GM21576 (cell line): Measurements from ENCODE around the gene EMP2.
A peak's percentile ranks its signal among the peaks of the same experiment; 100 is the strongest.
"Not testable (repeated sequence)": the region's sequence is repeated elsewhere in the genome, so short reads cannot be mapped to it uniquely, and the experiment has no call there.

Source experiments
- ATAC-seq: cut with Tn5 transposase; IDR thresholded peaks from one replicate; pipeline ENCODE4 v1.9.1; 2021; ENCODE audit warnings: mild to moderate bottlenecking, moderate library complexity; ENCODE audit not compliant: unreplicated experiment

Gene EMP2

GRCh38 chr16:10554569-10554968, 25.8 kb downstream of the EMP2 start:
- no peak for ATAC-seq

- ATAC-seq = peak; percentile 79
Observed at GRCh38 chr16:10552998-10553491, 27.4 kb downstream of the EMP2 start.

- no peak for ATAC-seq
Observed at GRCh38 chr16:10552281-10552680, 28.1 kb downstream of the EMP2 start.

GRCh38 chr16:10551881-10552280, 28.5 kb downstream of the EMP2 start:
- no peak for ATAC-seq

- no peak for ATAC-seq
Observed at GRCh38 chr16:10548404-10548803, 32.0 kb downstream of the EMP2 start.

GRCh38 chr16:10547708-10548107, 32.7 kb downstream of the EMP2 start:
- ATAC-seq = no peak

GRCh38 chr16:10543231-10543977, 37.0 kb downstream of the EMP2 start:
- no peak for ATAC-seq

GRCh38 chr16:10541366-10541765, 39.0 kb downstream of the EMP2 start:
- no peak for ATAC-seq

- no peak for ATAC-seq
Observed at GRCh38 chr16:10539793-10540192, 40.6 kb downstream of the EMP2 start.

- ATAC-seq = no peak
Observed at GRCh38 chr16:10539236-10539635, 41.2 kb downstream of the EMP2 start.

- ATAC-seq = no peak
Observed at GRCh38 chr16:10538583-10538982, 41.8 kb downstream of the EMP2 start.

GRCh38 chr16:10537946-10538345, 42.5 kb downstream of the EMP2 start:
- ATAC-seq = no peak

- no peak for ATAC-seq
Observed at GRCh38 chr16:10536814-10537389, 43.5 kb downstream of the EMP2 start.

- not testable (repeated sequence) for ATAC-seq
Observed at GRCh38 chr16:10536328-10536727, 44.1 kb downstream of the EMP2 start.

GRCh38 chr16:10535461-10535860, 44.9 kb downstream of the EMP2 start:
- ATAC-seq = no peak

GRCh38 chr16:10534748-10535147, 45.6 kb downstream of the EMP2 start:
- ATAC-seq = no peak

- ATAC-seq = not testable (repeated sequence)
Observed at GRCh38 chr16:10533612-10534011, 46.8 kb downstream of the EMP2 start.

- no peak for ATAC-seq
Observed at GRCh38 chr16:10531582-10531981, 48.8 kb downstream of the EMP2 start.

GRCh38 chr16:10530685-10531084, 49.7 kb downstream of the EMP2 start:
- ATAC-seq = no peak

GRCh38 chr16:10529895-10530669, 50.3 kb downstream of the EMP2 start:
- ATAC-seq = no peak

- no peak for ATAC-seq
Observed at GRCh38 chr16:10528635-10529034, 51.8 kb downstream of the EMP2 start.

- no peak for ATAC-seq
Observed at GRCh38 chr16:10526962-10527361, 53.4 kb downstream of the EMP2 start.
